Suprapubic skin (tissue), 4 donors: ENCODE measurements around the gene RAPGEF6.

Experiments used
- EP300 ChIP-seq: sonication (generic); formaldehyde crosslinking; IDR thresholded peaks from one replicate; pipeline ENCODE4 v1.6.1; 2017; ENCODE audit warnings: antibody characterized with exemption
- POLR2A ChIP-seq, 2 donors: fragments of 450-650 bp; IDR thresholded peaks; one replicate each; pipeline ENCODE4 v1.6.1; 2017; ENCODE audit warnings: antibody characterized with exemption in 2 of 2, mild to moderate bottlenecking in 2 of 2, moderate library complexity in 2 of 2
- POLR2AphosphoS5 ChIP-seq, 3 donors: sonication (generic); formaldehyde crosslinking; IDR thresholded peaks; one replicate each; pipeline ENCODE4 v1.6.1; 2017; ENCODE audit warnings: antibody characterized with exemption in 3 of 3
- TF ChIP-seq, protein P1 (sequence below), 2 donors: fragments of 200-600 bp in 1 of 2; fragments of 450-650 bp in 1 of 2; sonication (generic) in 1 of 2; IDR thresholded peaks; one replicate each; pipeline ENCODE4 v1.5.1; 2016 to 2019; ENCODE audit warnings: antibody characterized with exemption in 2 of 2, mild to moderate bottlenecking in 1 of 2, moderate library complexity in 1 of 2

GRCh38 chr5:131575660-131576227 lies 59.3 kb downstream of the RAPGEF6 start:
- TF ChIP-seq, protein P1, sequence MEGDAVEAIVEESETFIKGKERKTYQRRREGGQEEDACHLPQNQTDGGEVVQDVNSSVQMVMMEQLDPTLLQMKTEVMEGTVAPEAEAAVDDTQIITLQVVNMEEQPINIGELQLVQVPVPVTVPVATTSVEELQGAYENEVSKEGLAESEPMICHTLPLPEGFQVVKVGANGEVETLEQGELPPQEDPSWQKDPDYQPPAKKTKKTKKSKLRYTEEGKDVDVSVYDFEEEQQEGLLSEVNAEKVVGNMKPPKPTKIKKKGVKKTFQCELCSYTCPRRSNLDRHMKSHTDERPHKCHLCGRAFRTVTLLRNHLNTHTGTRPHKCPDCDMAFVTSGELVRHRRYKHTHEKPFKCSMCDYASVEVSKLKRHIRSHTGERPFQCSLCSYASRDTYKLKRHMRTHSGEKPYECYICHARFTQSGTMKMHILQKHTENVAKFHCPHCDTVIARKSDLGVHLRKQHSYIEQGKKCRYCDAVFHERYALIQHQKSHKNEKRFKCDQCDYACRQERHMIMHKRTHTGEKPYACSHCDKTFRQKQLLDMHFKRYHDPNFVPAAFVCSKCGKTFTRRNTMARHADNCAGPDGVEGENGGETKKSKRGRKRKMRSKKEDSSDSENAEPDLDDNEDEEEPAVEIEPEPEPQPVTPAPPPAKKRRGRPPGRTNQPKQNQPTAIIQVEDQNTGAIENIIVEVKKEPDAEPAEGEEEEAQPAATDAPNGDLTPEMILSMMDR (IDR thresholded peaks at IDR 0.05), result no peak
- TF ChIP-seq EP300, result no peak
- no peak for TF ChIP-seq POLR2A (IDR thresholded peaks at IDR 0.05)
- no peak for TF ChIP-seq POLR2AphosphoS5 (IDR thresholded peaks at IDR 0.05)
